WERI-Rb-1 (cell line): Measurements from ENCODE around the gene ANO4.
A peak's percentile ranks its signal among the peaks of the same experiment; 100 is the strongest.

Experiments
- DNase-seq: peaks from one replicate; pipeline ENCODE4 v3.0.0-alpha.2; 2020
- H3K27ac ChIP-seq: fragments of 250-450 bp; sonication (Bioruptor Pico); 2 replicates; pipeline ENCODE4 v1.5.1; 2020; ENCODE audit warnings: mild to moderate bottlenecking, moderate library complexity
- H3K27me3 ChIP-seq: fragments of 250-450 bp; sonication (Bioruptor Pico); 2 replicates; pipeline ENCODE4 v1.5.1; 2021; ENCODE audit warnings: mild to moderate bottlenecking, low read depth, moderate library complexity; ENCODE audit not compliant: insufficient read depth, severe bottlenecking
- H3K36me3 ChIP-seq: fragments of 250-450 bp; sonication (Bioruptor Pico); 2 replicates; pipeline ENCODE4 v1.5.1; 2020; ENCODE audit warnings: mild to moderate bottlenecking, moderate library complexity
- H3K4me3 ChIP-seq: 2 replicates; pipeline ENCODE4 v1.5.1; 2011; ENCODE audit warnings: low read depth, mild to moderate bottlenecking, control low read depth, low read length
- H3K9me3 ChIP-seq: fragments of 250-450 bp; sonication (Bioruptor Pico); 2 replicates; pipeline ENCODE4 v1.5.1; 2021; ENCODE audit warnings: mild to moderate bottlenecking, moderate library complexity; ENCODE audit not compliant: severe bottlenecking
- TF ChIP-seq, protein P1 (sequence below): IDR thresholded peaks from 2 replicates; pipeline ENCODE4 v1.5.1; 2011; ENCODE audit warnings: low read depth, mild to moderate bottlenecking, control low read depth, inconsistent platforms, low read length

The ANO4 gene

DNA sequence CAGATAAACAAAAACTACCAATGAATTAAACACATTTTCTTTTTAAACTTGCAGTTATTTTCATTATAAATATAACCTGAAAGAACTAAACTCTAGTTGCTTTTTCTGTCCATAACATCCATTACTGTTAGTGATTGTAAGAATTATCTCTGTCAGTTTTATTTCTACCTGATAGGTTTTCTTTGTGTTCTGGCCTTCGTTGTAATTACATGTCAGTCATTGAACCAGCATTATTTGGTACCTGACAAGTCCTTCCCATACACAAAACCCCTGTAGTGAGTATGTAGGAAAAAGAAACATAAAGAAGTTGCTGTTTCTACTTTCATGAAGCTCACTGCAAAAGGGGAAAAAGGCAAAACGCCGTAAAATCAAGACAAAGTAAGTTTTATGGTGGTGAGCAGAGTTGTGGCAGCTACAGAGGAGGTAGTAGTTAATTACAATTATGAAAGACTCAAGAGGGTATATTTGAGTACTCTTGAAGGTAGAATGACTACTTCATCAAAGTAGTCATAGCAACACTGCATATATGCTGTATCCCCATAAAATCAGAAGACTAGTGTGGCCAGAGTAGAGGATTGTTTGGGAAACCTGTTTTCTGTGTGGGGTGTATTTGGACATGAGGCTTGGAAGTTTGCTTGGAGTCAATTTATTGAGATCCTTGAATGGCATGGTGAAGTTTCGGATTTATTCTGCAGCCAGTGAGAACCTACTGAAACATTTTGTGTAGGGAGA lies 312.6 kb downstream of the ANO4 start:
- H3K4me3 ChIP-seq = no peak overlapping the region
- TF ChIP-seq, protein P1, sequence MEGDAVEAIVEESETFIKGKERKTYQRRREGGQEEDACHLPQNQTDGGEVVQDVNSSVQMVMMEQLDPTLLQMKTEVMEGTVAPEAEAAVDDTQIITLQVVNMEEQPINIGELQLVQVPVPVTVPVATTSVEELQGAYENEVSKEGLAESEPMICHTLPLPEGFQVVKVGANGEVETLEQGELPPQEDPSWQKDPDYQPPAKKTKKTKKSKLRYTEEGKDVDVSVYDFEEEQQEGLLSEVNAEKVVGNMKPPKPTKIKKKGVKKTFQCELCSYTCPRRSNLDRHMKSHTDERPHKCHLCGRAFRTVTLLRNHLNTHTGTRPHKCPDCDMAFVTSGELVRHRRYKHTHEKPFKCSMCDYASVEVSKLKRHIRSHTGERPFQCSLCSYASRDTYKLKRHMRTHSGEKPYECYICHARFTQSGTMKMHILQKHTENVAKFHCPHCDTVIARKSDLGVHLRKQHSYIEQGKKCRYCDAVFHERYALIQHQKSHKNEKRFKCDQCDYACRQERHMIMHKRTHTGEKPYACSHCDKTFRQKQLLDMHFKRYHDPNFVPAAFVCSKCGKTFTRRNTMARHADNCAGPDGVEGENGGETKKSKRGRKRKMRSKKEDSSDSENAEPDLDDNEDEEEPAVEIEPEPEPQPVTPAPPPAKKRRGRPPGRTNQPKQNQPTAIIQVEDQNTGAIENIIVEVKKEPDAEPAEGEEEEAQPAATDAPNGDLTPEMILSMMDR = no peak
- no peak for DNase-seq
- H3K36me3 ChIP-seq = no peaks in the 10 kb centered on the region
- H3K27me3 ChIP-seq = no peaks in the 10 kb centered on the region
- H3K9me3 ChIP-seq = no peaks in the 10 kb centered on the region
- no peak overlapping the region for H3K27ac ChIP-seq

- no peak overlapping the region for H3K27ac ChIP-seq
- no peak overlapping the region for H3K4me3 ChIP-seq
- DNase-seq = no peak
- no peaks in the 10 kb centered on the region for H3K27me3 ChIP-seq
- no peaks in the 10 kb centered on the region for H3K9me3 ChIP-seq
- no peaks in the 10 kb centered on the region for H3K36me3 ChIP-seq
- TF ChIP-seq, protein P1 = peak; percentile 53
Observed at GRCh38 chr12:101108130-101108529, 313.6 kb downstream of the ANO4 start.

DNA sequence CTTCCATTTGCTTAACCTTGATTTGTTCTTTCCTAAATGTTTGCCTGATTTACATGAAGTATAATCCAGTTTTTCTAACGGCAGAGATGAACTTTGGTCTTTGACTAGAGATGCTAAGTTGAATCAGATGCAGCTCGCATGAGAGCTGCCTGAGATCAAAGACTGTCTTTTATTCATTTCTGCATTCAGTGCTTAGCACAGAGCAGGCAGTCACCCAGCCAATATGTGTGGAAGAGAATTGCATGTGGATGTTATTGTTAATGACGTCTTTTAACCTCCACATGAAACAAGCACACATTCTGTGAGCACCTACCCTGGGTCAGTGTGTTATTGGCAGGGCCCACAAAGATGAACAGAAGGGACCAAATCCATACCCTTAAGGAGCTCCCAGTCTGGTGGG lies 316.3 kb downstream of the ANO4 start:
- no peak overlapping the region for H3K4me3 ChIP-seq
- no peaks in the 10 kb centered on the region for H3K36me3 ChIP-seq
- no peak for DNase-seq
- TF ChIP-seq, protein P1 = no peak
- H3K27ac ChIP-seq = no peak overlapping the region
- H3K27me3 ChIP-seq = no peaks in the 10 kb centered on the region
- no peaks in the 10 kb centered on the region for H3K9me3 ChIP-seq

DNA sequence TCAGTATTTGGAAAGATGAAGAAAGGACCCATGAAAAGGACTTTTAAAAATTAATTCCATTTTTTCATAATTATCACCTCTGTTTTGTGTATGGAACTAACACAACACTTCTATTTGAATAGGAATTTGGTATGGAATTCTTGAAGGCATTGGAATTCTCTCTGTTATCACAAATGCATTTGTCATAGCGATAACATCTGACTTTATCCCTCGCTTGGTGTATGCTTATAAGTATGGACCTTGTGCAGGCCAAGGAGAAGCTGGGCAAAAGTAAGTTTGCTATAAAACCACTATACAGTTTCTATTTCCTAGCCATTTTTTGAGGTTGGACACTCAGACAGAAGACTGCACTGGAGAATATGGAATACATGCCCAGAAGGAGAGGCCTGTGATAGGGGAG lies 316.9 kb downstream of the ANO4 start:
- no peaks in the 10 kb centered on the region for H3K27me3 ChIP-seq
- no peak overlapping the region for H3K27ac ChIP-seq
- no peak overlapping the region for H3K4me3 ChIP-seq
- no peaks in the 10 kb centered on the region for H3K9me3 ChIP-seq
- no peak for DNase-seq
- no peaks in the 10 kb centered on the region for H3K36me3 ChIP-seq
- TF ChIP-seq, protein P1 = no peak

- no peak overlapping the region for H3K27ac ChIP-seq
- H3K36me3 ChIP-seq = no peaks in the 10 kb centered on the region
- TF ChIP-seq, protein P1 = no peak
- no peaks in the 10 kb centered on the region for H3K27me3 ChIP-seq
- H3K9me3 ChIP-seq = no peaks in the 10 kb centered on the region
- no peak for DNase-seq
- H3K4me3 ChIP-seq = no peak overlapping the region
Observed at GRCh38 chr12:101115326-101115725, 320.8 kb downstream of the ANO4 start.

DNA sequence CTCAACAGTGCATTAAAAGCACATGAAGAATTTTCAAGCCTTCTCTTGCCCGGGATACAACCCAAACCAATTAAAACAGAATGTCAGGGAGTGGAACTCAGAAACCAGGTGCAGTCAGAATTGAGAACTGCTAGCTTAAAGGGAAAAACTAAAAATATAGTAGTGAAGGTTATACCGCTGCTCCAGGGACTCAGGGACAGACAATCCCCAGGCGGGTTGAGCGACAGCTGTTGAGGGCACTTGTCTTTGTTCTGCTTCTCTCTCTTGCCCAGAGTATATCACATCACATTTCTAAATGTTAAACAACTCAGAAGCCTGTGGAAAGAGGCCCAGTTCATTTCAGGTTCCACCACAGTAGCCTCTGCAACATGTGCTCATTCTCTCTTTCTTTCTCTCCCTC lies 322.3 kb downstream of the ANO4 start:
- H3K4me3 ChIP-seq = no peak overlapping the region
- H3K27ac ChIP-seq = no peak overlapping the region
- H3K36me3 ChIP-seq = no peaks in the 10 kb centered on the region
- no peaks in the 10 kb centered on the region for H3K27me3 ChIP-seq
- TF ChIP-seq, protein P1 = no peak
- H3K9me3 ChIP-seq = no peaks in the 10 kb centered on the region
- DNase-seq = no peak
